DND-41 (cell line): ENCODE data around the gene UBE2QL1.

Experiments used
- EZH2 ChIP-seq: IDR thresholded peaks from 3 replicates; pipeline ENCODE4 v1.6.1; 2012; ENCODE audit warnings: borderline replicate concordance, low read depth, mild to moderate bottlenecking, moderate library complexity, low read length, inconsistent platforms; ENCODE audit not compliant: severe bottlenecking
- TF ChIP-seq, protein P1 (sequence below): IDR thresholded peaks from 2 replicates; pipeline ENCODE4 v1.5.1; 2012; ENCODE audit warnings: borderline replicate concordance, low read length, moderate library complexity, mild to moderate bottlenecking; ENCODE audit not compliant: poor library complexity, severe bottlenecking; ENCODE audit errors: extremely low read depth

DNA sequence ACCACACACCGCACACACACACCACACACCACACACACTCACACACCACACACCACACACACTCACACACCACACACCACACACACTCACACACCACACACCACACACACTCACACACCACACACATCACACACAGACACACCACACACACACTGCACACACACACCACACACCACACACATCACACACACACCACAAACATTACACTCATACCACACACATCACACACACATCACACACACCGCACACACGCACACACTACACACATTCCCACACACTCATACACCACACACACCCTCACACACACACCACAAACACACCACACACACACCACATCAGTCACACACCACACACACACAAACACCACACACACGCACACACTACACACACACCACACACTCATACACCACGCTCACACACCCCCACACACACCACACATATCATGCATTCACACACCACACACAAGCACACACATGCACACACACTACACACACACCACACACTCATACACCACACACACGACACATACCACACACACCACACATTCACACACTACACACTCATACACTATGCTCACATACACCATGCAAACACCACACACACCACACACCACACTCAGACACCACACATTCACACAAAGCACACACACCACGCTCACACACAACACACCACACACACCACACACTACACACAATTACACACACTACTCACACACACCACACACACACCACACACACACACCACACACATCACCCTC lies 1.1 kb upstream of the UBE2QL1 start:
- TF ChIP-seq, protein P1, sequence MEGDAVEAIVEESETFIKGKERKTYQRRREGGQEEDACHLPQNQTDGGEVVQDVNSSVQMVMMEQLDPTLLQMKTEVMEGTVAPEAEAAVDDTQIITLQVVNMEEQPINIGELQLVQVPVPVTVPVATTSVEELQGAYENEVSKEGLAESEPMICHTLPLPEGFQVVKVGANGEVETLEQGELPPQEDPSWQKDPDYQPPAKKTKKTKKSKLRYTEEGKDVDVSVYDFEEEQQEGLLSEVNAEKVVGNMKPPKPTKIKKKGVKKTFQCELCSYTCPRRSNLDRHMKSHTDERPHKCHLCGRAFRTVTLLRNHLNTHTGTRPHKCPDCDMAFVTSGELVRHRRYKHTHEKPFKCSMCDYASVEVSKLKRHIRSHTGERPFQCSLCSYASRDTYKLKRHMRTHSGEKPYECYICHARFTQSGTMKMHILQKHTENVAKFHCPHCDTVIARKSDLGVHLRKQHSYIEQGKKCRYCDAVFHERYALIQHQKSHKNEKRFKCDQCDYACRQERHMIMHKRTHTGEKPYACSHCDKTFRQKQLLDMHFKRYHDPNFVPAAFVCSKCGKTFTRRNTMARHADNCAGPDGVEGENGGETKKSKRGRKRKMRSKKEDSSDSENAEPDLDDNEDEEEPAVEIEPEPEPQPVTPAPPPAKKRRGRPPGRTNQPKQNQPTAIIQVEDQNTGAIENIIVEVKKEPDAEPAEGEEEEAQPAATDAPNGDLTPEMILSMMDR: no peak
- no peak for TF ChIP-seq EZH2
